Testis (tissue), 2 donors: ENCODE data around the gene NHLRC3.

ENCODE experiments used
- CTCF ChIP-seq, 3 experiments: fragments of 450-650 bp in 2 of 3; fragments of 200-600 bp in 1 of 3; sonication (generic) in 1 of 3; IDR thresholded peaks; one replicate each; pipeline ENCODE4 v1.5.1; 2016 to 2019; ENCODE audit warnings: antibody characterized with exemption in 3 of 3, mild to moderate bottlenecking in 2 of 3, moderate library complexity in 1 of 3
- POLR2A ChIP-seq: fragments of 450-650 bp; IDR thresholded peaks from one replicate; pipeline ENCODE4 v1.6.1; 2017; ENCODE audit warnings: antibody characterized with exemption, mild to moderate bottlenecking, moderate library complexity

GRCh38 chr13:39020853-39021462 lies 17.3 kb upstream of the NHLRC3 start:
- TF ChIP-seq CTCF (IDR thresholded peaks at IDR 0.05) (no peak), POLR2A (no peak)
